ENCODE measurements around the gene PEA15. TPM values are rescaled to one million over a fixed set of nuclear protein-coding genes. Genes with fewer than 3 reads are reported as not detected.

PEA15 gene
- total RNA-seq, 1 experiment from 2014 or later, result 355 TPM

GRCh38 chr1:160193832-160194736 is 11.1 kb upstream of the PEA15 start:
- Histone ChIP-seq H3K4me3 (no peak overlapping the region), H3K27me3 (no peaks in the 10 kb centered on the region), H3K9me3 (no peaks in the 10 kb centered on the region), H3K36me3 (no peaks in the 10 kb centered on the region)
- no peak for DNase-seq

GRCh38 chr1:160194737-160195059 is 10.5 kb upstream of the PEA15 start:
- Histone ChIP-seq H3K36me3 (no peaks in the 10 kb centered on the region), H3K9me3 (no peaks in the 10 kb centered on the region), H3K4me3 (no peak overlapping the region), H3K27me3 (no peaks in the 10 kb centered on the region)
- DNase-seq, result no peak

- H3K27me3 ChIP-seq, result no peaks in the 10 kb centered on the region
- H3K9me3 ChIP-seq, result no peaks in the 10 kb centered on the region
Observed at GRCh38 chr1:160196143-160196542, 9.0 kb upstream of the PEA15 start.

GRCh38 chr1:160197231-160197630 is 8.0 kb upstream of the PEA15 start:
- Histone ChIP-seq H3K4me3 (no peak overlapping the region), H3K27me3 (no peaks in the 10 kb centered on the region), H3K36me3 (no peaks in the 10 kb centered on the region), H3K9me3 (no peaks in the 10 kb centered on the region)
- no peak for DNase-seq

More at GRCh38 chr1:160196143-160196542, 9.0 kb upstream of the PEA15 start:
- Histone ChIP-seq H3K4me3 (no peak overlapping the region), H3K36me3 (no peaks in the 10 kb centered on the region)
- DNase-seq, result no peak

- H3K36me3 ChIP-seq, result peaks cover 4% of the 10 kb centered on the region; the same call in 1 of the 2 replicates
Observed at GRCh38 chr1:160200786-160201185, 4.4 kb upstream of the PEA15 start.

GRCh38 chr1:160204526-160205241 is 500 bp upstream of the PEA15 start:
- no peak for DNase-seq
- Histone ChIP-seq H3K27me3 (no peaks in the 10 kb centered on the region), H3K9me3 (no peaks in the 10 kb centered on the region), H3K36me3 (peaks cover 40% of the 10 kb centered on the region), H3K4me3 (peak overlapping the region; percentile 80)

More at GRCh38 chr1:160200786-160201185, 4.4 kb upstream of the PEA15 start:
- no peaks in the 10 kb centered on the region for H3K27me3 ChIP-seq
- H3K4me3 ChIP-seq, result no peak overlapping the region
- no peaks in the 10 kb centered on the region for H3K9me3 ChIP-seq
- no peak for DNase-seq

- Histone ChIP-seq H3K36me3 (peaks cover 54% of the 10 kb centered on the region), H3K27me3 (no peaks in the 10 kb centered on the region), H3K9me3 (no peaks in the 10 kb centered on the region), H3K4me3 (peak overlapping the region; percentile 80)
- peak; percentile 74 for DNase-seq
Observed at GRCh38 chr1:160206036-160206389, 829 bp downstream of the PEA15 start.

- H3K9me3 ChIP-seq, result no peaks in the 10 kb centered on the region
- no peaks in the 10 kb centered on the region for H3K27me3 ChIP-seq
- peak; percentile 70 for DNase-seq
- H3K4me3 ChIP-seq, result peak overlapping the region; percentile 80
- H3K36me3 ChIP-seq, result peaks cover 59% of the 10 kb centered on the region
Observed at GRCh38 chr1:160206421-160207117, 1.4 kb downstream of the PEA15 start.

- Histone ChIP-seq H3K9me3 (no peaks in the 10 kb centered on the region), H3K36me3 (peaks cover 65% of the 10 kb centered on the region), H3K4me3 (peak overlapping the region; percentile 80), H3K27me3 (no peaks in the 10 kb centered on the region)
- DNase-seq, result no peak
Observed at GRCh38 chr1:160207118-160207650, 2.0 kb downstream of the PEA15 start.

GRCh38 chr1:160207771-160208556 is 2.8 kb downstream of the PEA15 start:
- Histone ChIP-seq H3K36me3 (peaks cover 73% of the 10 kb centered on the region), H3K9me3 (no peaks in the 10 kb centered on the region), H3K4me3 (no peak overlapping the region), H3K27me3 (no peaks in the 10 kb centered on the region)
- DNase-seq, result no peak

GRCh38 chr1:160208557-160209320 is 3.6 kb downstream of the PEA15 start:
- no peaks in the 10 kb centered on the region for H3K27me3 ChIP-seq
- DNase-seq, result no peak
- no peaks in the 10 kb centered on the region for H3K9me3 ChIP-seq
- no peak overlapping the region for H3K4me3 ChIP-seq
- H3K36me3 ChIP-seq, result peaks cover 80% of the 10 kb centered on the region

- Histone ChIP-seq H3K4me3 (no peak overlapping the region), H3K27me3 (no peaks in the 10 kb centered on the region), H3K36me3 (peaks cover 87% of the 10 kb centered on the region), H3K9me3 (no peaks in the 10 kb centered on the region)
- no peak for DNase-seq
Observed at GRCh38 chr1:160209321-160210046, 4.3 kb downstream of the PEA15 start.

GRCh38 chr1:160210561-160210960 is 5.4 kb downstream of the PEA15 start:
- DNase-seq, result no peak
- Histone ChIP-seq H3K27me3 (no peaks in the 10 kb centered on the region), H3K36me3 (peaks cover 95% of the 10 kb centered on the region), H3K9me3 (no peaks in the 10 kb centered on the region), H3K4me3 (no peak overlapping the region)

- Histone ChIP-seq H3K4me3 (no peak overlapping the region), H3K27me3 (no peaks in the 10 kb centered on the region), H3K9me3 (no peaks in the 10 kb centered on the region), H3K36me3 (peaks cover 97% of the 10 kb centered on the region)
- DNase-seq, result no peak
Observed at GRCh38 chr1:160211046-160211790, 6.0 kb downstream of the PEA15 start.
